Measurements from ENCODE around the gene LAMA3.
"Not testable (repeated sequence)": the region's sequence is repeated elsewhere in the genome, so short reads cannot be mapped to it uniquely, and the experiment has no call there.

LAMA3 gene

DNA sequence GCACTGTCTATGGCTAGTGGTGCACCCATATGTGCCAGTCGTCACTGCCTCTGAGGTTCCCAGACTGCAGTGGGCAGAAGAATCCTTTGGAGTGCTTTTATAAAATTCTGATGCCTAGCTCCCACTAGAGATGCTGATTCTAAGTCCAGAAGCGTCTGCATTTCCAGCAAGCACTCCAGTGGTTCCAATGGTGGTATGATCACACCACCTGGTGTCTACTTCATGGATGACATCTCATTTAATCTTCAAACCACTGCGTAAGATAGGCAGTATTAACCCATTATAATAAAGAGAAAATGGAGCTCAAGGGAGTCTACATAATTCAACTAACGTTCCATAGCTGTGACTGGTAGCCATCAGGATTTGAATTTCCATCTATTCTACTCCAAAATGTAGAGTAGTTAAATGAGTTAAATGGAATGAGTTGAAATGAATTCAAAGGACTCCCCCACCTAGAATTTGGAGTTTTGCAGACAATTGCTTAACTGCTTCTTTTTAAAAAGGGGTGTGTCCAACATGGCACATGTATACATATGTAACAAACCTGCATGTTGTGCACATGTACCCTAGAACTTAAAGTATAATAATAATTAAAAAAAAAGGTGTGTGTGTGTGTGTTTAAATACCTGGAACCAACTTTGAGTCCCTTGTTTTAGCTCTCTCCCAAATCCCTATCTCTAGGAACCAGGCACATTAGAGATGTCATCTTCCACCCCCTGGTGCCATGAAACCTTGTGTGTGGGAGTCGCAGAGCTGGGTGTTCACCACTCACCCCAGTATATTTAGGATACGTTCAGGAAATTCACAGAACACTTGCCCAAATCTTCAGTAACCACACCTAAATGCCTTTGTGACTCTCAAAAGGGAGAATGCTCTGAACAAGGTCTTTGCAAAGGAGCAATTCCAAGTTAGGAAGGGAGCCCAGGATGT is 14.1 kb downstream of the LAMA3 start:
- peak; percentile 21 for DNase-seq (ENCODE audit: low spot score)

DNA sequence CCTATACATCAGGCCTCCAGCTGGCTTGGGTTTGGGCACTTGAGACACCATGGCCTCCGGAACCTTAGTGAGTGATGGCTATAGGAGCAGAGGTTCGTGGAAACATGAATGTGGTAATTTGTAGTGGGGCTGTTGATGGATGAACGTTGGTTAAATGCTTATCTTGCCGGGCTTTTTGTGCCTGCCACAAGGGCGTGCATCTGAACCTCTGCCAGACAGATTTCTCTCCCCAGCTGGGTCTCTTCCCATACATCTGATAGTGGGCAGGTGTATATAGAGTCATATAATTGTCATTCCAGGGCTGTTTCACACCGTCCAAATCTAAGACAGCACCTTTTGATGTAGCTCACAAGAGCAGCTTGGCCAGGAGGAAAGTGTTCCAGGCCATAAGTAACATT is 14.7 kb downstream of the LAMA3 start:
- DNase-seq (ENCODE audit: low spot score), result no peak

DNA sequence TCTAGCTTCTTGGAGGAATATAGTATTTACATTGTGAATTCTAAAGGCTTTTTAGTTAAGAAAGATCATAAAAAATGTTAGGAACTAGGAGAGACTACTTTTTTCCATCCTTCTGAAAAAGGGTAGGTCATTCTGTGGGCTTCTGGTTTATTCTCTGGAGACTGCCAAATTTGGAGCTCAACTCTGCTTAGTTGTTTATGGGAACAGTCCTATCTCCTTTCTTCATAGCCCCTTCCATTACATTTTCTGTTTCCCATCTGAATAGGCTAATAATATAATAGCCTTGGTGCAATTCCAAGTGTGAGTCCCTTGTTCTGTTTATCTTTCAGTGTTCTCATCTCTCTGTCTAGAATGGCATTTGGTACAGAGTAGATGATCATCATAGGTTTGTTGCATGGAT is 15.6 kb downstream of the LAMA3 start:
- DNase-seq (ENCODE audit: low spot score), result no peak

DNA sequence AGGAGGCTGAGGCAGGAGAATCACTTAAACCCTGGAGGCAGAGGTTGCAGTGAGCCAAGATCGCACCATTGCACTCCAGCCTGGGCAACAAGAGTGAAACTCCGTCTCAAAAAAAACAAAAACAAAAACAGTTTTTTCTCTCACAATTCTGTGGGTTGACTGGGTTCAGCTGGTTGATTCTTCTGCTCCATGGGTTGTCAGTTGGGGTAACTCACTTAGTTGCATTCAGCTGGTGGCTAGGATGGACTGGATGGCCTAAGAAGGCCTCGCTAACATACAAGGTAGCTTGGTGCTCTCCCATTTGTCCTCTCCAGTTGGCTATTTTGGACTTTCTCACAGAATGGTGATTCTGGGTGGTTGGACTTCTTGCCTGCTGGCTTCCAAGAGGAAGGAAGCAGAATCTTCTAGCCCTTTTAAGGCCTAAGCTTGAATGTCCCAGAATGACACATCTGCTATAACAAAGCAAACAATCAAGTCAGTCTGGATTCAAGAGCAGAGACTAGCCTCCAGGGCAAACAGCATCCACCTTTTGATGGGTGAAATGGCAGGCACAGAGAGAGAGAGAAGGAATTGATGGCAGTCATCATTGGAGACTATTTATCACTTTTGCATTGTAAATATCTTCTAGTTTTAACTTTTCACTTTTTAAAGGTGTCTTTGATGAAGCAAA is 17.9 kb downstream of the LAMA3 start:
- DNase-seq (ENCODE audit: low spot score), result no peak

DNA sequence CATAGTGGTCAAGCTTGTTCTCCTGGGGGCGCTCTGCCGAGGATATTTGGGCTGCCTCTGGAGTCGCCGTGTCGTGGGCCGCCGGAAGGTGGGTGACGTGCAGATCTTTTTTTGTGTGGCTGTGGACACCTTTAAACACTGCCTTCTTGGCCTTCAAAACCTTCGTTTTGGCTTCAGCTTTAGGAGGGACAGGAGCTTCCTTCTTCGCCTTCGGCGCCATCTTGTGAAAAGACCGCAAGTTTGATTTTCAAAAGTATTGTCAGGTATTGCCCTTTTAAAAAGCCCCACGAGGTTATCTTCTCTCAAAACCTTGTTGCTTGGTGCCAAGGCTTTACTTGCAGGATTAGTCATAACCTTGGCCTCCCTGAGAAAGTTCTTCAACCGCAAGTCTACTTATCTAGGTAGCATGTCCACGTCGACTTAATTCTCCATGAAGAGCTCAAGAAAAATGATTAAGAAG is 20.8 kb downstream of the LAMA3 start:
- no peak for DNase-seq (ENCODE audit: low spot score)

DNA sequence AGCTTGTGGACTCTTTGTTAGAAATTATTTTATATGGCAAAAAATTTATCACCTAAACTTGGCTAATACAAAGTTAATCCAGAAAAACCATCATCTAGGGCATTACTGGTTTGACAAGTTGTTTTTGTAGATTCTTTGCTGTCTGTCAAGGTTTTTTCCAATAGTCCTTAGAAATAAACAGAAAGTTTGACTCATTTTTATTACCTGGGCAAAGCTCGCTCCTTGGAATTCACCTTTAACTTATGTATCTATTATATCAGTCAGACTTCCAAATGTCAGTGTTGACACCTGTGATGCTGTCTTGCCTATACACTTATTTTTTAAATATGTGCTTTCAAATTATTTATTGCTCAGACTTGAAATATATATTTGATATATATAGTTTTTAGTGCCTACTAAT is 21.7 kb downstream of the LAMA3 start:
- no peak for DNase-seq (ENCODE audit: low spot score)

DNA sequence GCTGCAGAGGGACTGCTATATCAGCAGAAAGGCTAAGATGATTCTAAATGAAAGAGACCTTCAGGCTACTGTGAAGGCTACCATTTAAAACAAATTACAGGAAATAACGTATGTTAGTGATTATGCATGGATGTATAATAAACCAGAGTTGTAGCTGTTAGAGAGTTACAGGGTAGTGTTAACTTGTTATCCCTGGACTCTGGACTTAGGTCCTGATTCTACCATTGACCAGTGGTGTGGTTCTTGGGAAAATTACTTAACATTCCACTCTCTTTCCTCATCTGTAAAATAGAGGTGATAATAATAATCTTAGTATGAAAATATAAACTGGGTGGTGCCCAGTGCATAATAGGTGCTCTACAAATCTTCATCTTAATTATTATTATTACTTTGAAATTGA is 22.2 kb downstream of the LAMA3 start:
- DNase-seq (ENCODE audit: low spot score), result no peak

DNA sequence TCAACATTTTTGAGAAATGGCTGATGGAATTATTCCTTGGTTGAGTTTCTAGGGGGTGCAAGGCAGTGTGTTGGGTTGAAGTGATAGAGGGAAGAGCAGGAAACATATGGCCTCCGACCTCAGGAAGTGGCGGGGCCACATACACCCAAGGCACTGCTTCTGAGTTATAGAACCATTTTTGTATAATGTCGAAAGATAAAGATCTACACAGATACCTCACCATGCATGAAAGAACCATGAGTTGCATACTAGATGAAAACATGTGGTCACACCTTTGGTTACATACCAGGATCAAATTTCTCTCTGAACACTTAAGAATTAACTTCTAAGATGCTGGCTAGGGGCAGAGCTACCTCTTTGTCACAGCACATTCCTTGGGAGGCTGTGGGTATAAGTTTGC is 23.2 kb downstream of the LAMA3 start:
- peak; percentile 12 for DNase-seq (ENCODE audit: low spot score)

DNA sequence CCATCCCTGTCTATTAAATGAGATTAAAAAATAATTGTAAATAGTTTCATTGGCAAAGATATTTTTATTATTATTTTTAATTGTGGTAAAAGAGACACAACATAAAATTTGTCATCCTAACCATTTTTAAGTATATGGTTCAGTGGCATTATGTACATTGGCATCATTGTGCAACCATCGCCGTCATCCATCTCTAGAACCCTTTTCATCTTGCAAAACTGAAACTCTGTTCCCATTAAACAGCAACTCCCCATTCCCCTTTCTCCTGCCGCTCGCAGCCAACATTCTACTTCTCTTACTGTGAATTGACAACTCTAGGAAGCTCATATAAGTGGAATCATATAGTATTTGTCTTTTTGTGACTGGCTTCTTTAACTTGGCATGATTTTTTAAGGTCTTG is 25.3 kb downstream of the LAMA3 start:
- no peak for DNase-seq (ENCODE audit: low spot score)

DNA sequence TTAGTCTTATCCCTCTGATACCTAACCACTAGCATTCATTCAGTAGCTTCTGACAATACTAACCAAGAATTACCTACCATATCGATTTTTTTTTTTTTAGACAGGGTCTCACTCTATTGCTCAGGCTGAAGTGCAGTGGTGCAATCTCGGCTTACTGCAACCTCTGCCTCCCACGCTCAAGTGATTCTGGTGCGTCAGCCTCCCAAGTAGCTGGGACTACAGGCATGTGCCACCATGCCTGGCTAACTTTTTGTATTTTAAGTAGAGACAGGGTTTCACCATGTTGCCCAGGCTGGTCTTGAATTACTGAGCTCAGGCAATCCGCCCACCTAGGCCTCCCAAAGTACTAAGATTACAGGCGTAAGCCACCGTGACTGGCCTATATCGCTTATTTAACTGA is 26.8 kb downstream of the LAMA3 start:
- DNase-seq (ENCODE audit: low spot score), result not testable (repeated sequence)

DNA sequence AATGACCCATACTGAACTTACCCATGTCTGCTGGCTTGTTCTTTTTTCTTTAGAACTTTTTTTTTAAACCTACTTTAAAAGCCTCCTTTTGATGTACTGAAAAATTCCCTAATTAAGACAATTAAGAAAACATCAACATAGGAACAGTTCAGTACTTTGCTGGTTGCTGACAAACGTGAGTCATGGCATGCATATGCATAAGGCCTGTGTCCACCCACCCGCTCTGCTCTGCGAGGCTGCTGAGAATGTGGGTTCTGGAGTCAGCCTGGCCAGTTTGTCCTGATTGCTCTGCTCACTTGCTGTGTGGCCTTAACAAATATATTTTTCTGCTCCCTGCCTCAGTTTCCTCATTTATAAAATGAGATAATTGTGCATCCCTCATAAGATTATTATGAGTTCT is 27.3 kb downstream of the LAMA3 start:
- DNase-seq (ENCODE audit: low spot score), result no peak

DNA sequence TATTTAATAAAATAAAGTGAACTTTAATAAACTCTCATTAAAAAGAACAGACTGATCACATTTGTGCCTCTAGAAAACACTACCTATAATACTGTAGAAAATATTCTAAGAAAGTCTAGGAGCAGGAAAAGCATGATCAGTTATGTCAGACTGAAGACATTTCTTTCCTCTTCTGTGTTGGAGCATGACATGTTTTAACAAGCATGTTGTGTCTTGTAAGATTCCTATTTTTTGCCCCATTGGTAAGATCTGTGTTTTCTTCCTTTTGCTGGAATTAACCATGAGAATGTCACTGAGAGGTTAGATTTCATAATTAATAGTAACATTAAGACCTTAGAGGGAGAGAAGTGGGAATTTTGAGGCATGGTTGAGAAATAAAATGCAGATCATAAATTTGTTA is 27.7 kb downstream of the LAMA3 start:
- no peak for DNase-seq (ENCODE audit: low spot score)

DNA sequence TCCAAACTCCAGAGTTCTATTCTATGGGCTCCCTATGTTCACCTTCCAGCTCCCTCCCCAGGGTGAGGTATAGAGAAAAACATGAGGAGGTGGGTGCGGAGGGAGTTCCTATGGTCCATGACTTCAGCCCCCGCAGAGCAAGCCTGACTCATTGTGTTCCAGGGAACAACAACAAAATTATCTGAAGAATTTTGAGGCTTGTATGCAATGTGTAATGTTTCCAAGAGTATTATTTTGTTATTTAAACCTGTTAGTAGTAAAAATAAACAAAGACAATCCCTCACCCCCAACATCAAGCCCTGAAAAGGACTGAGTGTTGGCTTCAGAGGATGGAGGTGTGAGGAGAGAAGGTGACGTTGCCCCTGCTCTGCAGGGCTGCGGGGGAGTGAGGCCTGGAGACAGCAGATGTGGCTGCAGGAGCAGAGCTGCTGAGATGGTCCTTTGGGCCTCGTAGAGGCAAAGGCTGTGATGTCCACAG is 29.0 kb downstream of the LAMA3 start:
- DNase-seq (ENCODE audit: low spot score), result no peak

DNA sequence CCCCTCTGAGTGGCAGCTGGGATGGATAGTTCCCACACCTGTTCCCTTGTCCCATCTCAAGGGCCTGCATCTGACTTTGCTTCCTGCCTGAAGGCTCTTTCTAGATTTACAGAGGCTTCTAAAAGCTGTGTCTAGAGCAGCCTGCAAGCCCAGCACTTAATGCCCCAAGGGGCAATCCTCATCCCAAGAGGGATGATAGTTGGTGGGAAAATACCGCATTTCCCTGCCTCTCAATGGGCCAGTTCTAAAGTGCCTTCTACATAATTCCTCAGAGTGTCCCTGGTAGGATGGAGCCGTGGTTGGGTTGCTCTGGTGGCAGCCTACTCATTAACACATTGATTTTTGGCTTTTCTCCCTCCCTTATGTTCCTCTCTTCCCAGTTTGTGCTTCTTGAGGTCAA is 29.5 kb downstream of the LAMA3 start:
- DNase-seq (ENCODE audit: low spot score), result no peak

DNA sequence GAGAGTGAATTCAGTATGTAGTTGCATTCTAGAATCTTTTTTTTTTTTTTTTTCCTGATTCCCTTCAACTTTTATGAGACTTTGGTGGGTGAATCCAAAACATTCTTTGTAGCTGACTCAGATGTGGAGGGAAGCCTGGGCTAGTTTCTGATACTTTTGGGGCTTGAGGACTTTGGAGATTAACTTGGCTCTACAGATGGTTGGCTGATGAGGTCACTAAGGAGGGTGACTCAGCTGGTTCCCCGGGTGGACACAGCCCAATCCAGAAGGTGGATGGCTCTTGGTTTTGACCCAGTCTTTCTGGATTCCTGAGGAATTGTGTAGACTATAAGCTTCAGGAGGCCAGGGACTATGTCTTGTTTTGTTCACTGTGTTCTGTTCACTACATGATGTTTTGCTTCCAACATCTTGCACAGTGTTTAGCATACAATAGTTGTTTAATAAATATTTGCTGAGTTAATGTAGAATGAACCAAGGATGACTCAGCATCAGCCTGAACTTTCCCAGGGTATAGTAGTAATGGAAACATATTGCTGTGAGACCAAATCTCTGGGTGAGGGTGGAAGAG is 30.5 kb downstream of the LAMA3 start:
- no peak for DNase-seq (ENCODE audit: low spot score)

DNA sequence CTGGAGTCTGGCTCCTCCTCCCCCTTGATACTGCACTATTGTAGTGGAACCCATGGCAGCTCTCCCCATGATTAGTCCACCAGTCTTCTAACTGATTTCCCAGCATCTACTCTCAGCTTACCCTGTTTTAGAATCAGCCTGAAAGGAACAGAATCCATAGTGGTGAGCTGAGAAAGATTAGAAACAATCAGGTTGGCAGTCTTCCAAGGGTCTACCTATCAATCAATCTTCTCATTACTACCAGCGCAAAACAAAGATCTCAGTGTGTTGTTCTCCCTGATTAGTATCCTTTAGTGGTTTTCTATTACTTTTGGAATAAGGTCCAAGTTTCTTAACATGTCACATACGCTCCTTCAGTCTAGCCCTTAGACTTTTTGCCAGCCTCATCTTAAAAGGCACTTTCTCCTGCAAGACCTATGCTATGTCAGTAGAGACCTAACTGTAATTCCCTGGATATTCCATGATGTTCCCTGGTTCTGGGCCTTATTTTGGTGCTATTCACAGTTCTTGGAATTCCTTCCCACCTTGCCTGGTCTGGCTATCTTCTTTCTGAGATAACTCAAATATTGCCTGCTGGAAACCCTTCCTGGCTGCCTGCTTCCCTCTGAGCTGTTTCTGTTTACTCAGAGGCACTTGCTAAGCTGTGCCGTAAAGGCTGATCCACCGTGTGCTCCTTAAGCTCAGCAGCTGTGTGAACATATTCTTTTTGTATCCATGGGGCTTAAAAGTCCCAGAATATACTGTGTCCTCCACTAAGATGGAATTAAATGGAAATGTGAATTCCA is 32.6 kb downstream of the LAMA3 start:
- DNase-seq (ENCODE audit: low spot score), result no peak

DNA sequence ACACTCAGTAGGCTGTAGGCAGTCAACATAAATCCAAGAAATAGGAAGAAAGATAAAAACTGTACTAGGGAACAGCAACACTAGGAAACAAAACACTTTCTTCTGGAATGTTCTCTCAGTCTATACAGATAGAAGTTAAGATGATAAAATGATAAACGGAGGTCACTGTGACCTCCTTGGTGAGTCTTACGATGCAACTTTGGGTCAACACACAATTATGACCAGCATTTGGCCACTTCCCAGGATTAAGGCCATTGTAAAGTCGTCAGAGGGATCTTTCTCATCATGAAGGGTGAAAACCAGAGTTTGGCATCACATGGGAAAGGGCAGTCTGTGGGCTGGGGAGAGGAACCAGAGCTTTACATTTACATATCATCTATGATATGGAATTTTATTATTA is 33.4 kb downstream of the LAMA3 start:
- no peak for DNase-seq (ENCODE audit: low spot score)

DNA sequence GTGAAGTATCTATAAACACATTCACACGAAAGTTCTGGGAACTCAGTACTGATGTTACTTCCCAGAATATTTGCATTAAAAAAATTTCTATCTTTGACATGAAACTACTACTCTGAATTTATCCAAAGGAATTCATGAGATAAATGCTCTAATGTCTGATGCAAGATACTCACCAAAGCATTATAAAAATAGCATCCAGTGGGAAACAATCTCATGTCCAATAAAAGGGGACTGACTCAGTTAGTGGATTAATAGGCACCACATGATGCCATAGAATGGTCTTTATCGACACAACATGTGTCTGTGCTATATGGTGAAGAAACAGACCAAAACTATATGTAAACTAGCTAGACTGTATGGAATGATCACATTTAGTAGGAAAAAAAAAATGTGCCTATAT is 33.9 kb downstream of the LAMA3 start:
- no peak for DNase-seq (ENCODE audit: low spot score)

DNA sequence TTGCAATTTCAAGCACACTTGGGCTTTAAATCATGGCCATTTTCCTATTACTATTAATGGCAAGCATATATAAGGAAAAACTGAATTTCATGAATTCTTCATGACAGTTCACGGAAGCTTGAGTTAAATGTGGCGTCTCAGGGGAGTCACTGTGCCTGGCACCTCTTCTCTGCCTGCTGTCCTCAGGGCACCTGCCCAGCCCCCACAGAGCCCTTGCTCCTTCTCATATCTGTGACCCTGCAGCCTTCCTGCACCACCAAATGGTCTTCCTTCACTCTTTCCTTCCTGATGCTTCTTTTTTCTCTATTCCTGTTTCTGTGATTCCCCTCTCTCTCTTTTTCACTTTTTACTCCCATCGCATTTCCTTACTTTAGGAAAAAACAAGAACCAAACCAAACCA is 35.4 kb downstream of the LAMA3 start:
- DNase-seq (ENCODE audit: low spot score), result no peak

DNA sequence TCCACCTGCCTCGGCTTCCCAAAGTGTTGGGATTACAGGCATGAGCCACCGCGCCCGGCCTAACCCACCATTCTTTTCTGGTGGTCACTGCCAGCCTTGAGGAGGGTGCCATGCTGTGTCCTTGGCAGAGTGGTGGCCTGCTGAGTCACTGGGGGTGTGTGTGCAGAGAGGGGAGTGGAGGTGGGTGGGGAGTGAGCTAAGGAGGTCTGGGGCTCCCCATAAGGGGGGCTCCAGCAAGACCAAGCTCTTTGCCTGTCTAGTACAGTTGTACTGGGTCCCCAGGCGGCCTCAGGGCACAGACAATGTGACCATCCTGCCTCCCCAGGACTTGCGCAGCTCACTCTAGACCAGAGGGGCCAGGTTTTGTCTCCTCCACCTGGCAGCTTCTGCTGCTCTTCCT is 36.1 kb downstream of the LAMA3 start:
- DNase-seq (ENCODE audit: low spot score), result no peak

DNA sequence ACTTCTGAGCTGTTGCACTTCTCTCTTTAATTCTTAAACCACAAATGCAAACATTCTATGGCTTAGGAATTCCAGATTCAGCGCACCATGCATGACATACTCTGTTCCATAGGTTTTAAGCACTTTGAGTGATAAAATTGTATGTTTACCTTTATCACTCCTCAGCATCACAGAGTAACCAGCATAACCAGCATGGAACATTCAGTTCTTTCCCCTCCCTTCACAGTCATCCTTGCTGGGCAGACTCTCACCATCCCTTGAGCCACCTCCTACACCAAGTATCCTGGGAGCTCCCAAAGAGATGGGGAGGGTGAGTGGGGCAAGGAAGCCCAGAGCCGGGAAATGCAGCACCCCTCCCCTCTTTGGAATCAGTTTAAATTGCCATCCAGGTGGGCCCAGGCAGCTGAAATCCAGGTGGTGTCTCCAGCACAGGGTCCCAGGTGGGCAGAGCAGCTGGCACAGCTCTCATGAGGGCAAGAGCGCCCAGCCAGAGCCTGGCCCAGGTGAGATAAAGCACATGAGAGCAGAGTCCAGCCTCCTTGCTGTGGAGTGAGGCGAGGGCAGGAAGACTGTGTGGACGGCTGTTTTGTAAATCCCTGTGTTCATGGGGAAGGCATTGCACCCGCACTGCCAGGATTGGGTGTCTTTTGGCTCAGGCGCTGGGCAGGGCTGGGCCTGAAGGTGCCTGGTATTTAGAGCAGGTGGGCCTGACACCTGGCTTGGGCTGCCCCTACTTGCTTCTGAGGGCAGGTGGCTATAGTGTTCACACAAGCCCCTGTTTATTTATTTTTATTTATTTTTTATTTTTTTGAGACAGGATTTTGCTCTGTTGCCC is 36.8 kb downstream of the LAMA3 start:
- DNase-seq (ENCODE audit: low spot score), result no peak

Data from CD4-positive, alpha-beta T cell treated with Interleukin-6 at 100 ng/mL for 8 hours (primary cell).